ENCODE data around the gene KCNIP3.

The KCNIP3 gene

GRCh38 chr2:95287336-95287735 lies 9.8 kb upstream of the KCNIP3 start:
- H3K4me2 ChIP-seq: no peak overlapping the region
- H2AFZ ChIP-seq (ENCODE audit: low read depth): no peak overlapping the region
- no peaks in the 10 kb centered on the region for H3K27me3 ChIP-seq (ENCODE audit: insufficient read depth, low read depth)
- no peak for TF ChIP-seq CTCF (conservative IDR thresholded peaks at IDR 0.05; ENCODE audit: low read depth, low read length)
- H3K9ac ChIP-seq: no peak overlapping the region
- H3K79me2 ChIP-seq (ENCODE audit: insufficient read depth, low read depth): no peaks in the 10 kb centered on the region
- no peak overlapping the region for H3K4me3 ChIP-seq (IDR thresholded peaks at IDR 0.05; ENCODE audit: insufficient read depth, low read depth, low read length)
- no peaks in the 10 kb centered on the region for H3K36me3 ChIP-seq (ENCODE audit: insufficient read depth)
- no peaks in the 10 kb centered on the region for H3K4me1 ChIP-seq (ENCODE audit: low read depth, poor library complexity, severe bottlenecking)
- no peaks in the 10 kb centered on the region for H4K20me1 ChIP-seq (ENCODE audit: insufficient read depth)
- H3K27ac ChIP-seq: no peak overlapping the region

GRCh38 chr2:95287806-95288205 lies 9.3 kb upstream of the KCNIP3 start:
- no peaks in the 10 kb centered on the region for H4K20me1 ChIP-seq (ENCODE audit: insufficient read depth)
- H3K4me1 ChIP-seq (ENCODE audit: low read depth, poor library complexity, severe bottlenecking): no peaks in the 10 kb centered on the region
- no peak overlapping the region for H3K27ac ChIP-seq
- TF ChIP-seq CTCF (conservative IDR thresholded peaks at IDR 0.05; ENCODE audit: low read depth, low read length): no peak
- no peaks in the 10 kb centered on the region for H3K27me3 ChIP-seq (ENCODE audit: insufficient read depth, low read depth)
- no peak overlapping the region for H3K9ac ChIP-seq
- no peaks in the 10 kb centered on the region for H3K36me3 ChIP-seq (ENCODE audit: insufficient read depth)
- no peak overlapping the region for H2AFZ ChIP-seq (ENCODE audit: low read depth)
- H3K79me2 ChIP-seq (ENCODE audit: insufficient read depth, low read depth): no peaks in the 10 kb centered on the region
- H3K4me3 ChIP-seq (IDR thresholded peaks at IDR 0.05; ENCODE audit: insufficient read depth, low read depth, low read length): no peak overlapping the region
- H3K4me2 ChIP-seq: no peak overlapping the region

GRCh38 chr2:95289253-95289652 lies 7.9 kb upstream of the KCNIP3 start:
- H3K36me3 ChIP-seq (ENCODE audit: insufficient read depth): no peaks in the 10 kb centered on the region
- H3K4me3 ChIP-seq (IDR thresholded peaks at IDR 0.05; ENCODE audit: insufficient read depth, low read depth, low read length): no peak overlapping the region
- no peak overlapping the region for H3K9ac ChIP-seq
- no peak overlapping the region for H3K4me2 ChIP-seq
- no peaks in the 10 kb centered on the region for H3K79me2 ChIP-seq (ENCODE audit: insufficient read depth, low read depth)
- no peak overlapping the region for H2AFZ ChIP-seq (ENCODE audit: low read depth)
- no peaks in the 10 kb centered on the region for H3K4me1 ChIP-seq (ENCODE audit: low read depth, poor library complexity, severe bottlenecking)
- TF ChIP-seq CTCF (conservative IDR thresholded peaks at IDR 0.05; ENCODE audit: low read depth, low read length): no peak
- no peak overlapping the region for H3K27ac ChIP-seq
- no peaks in the 10 kb centered on the region for H3K27me3 ChIP-seq (ENCODE audit: insufficient read depth, low read depth)
- H4K20me1 ChIP-seq (ENCODE audit: insufficient read depth): no peaks in the 10 kb centered on the region

GRCh38 chr2:95291222-95291621 lies 5.9 kb upstream of the KCNIP3 start:
- Histone ChIP-seq H2AFZ (ENCODE audit: low read depth) (no peak overlapping the region), H3K9ac (no peak overlapping the region), H3K4me2 (no peak overlapping the region), H3K4me3 (IDR thresholded peaks at IDR 0.05; ENCODE audit: insufficient read depth, low read depth, low read length) (no peak overlapping the region), H4K20me1 (ENCODE audit: insufficient read depth) (no peaks in the 10 kb centered on the region), H3K36me3 (ENCODE audit: insufficient read depth) (no peaks in the 10 kb centered on the region), H3K4me1 (ENCODE audit: low read depth, poor library complexity, severe bottlenecking) (no peaks in the 10 kb centered on the region), H3K79me2 (ENCODE audit: insufficient read depth, low read depth) (no peaks in the 10 kb centered on the region), H3K27me3 (ENCODE audit: insufficient read depth, low read depth) (no peaks in the 10 kb centered on the region), H3K27ac (no peak overlapping the region)
- no peak for TF ChIP-seq CTCF (conservative IDR thresholded peaks at IDR 0.05; ENCODE audit: low read depth, low read length)
